ENCODE measurements around the gene DIP2C.
"Not testable (repeated sequence)": the region's sequence is repeated elsewhere in the genome, so short reads cannot be mapped to it uniquely, and the experiment has no call there.

The DIP2C gene

GRCh38 chr10:429696-430095, 259.8 kb downstream of the DIP2C start:
- FAIRE-seq = no peak

GRCh38 chr10:427761-428519, 261.5 kb downstream of the DIP2C start:
- no peak for FAIRE-seq

GRCh38 chr10:425365-425764, 264.1 kb downstream of the DIP2C start:
- not testable (repeated sequence) for FAIRE-seq

GRCh38 chr10:424724-425123, 264.7 kb downstream of the DIP2C start:
- FAIRE-seq = not testable (repeated sequence)

- no peak for FAIRE-seq
Observed at GRCh38 chr10:423178-423577, 266.3 kb downstream of the DIP2C start.

- no peak for FAIRE-seq
Observed at GRCh38 chr10:422675-423074, 266.8 kb downstream of the DIP2C start.

- FAIRE-seq = no peak
Observed at GRCh38 chr10:422241-422640, 267.2 kb downstream of the DIP2C start.

GRCh38 chr10:421170-421569, 268.3 kb downstream of the DIP2C start:
- no peak for FAIRE-seq

- FAIRE-seq = no peak
Observed at GRCh38 chr10:420154-421121, 269.0 kb downstream of the DIP2C start.

GRCh38 chr10:418894-419293, 270.6 kb downstream of the DIP2C start:
- FAIRE-seq = no peak

- no peak for FAIRE-seq
Observed at GRCh38 chr10:418226-418625, 271.2 kb downstream of the DIP2C start.

- FAIRE-seq = no peak
Observed at GRCh38 chr10:416091-416515, 273.4 kb downstream of the DIP2C start.

- no peak for FAIRE-seq
Observed at GRCh38 chr10:413662-414071, 275.8 kb downstream of the DIP2C start.

- no peak for FAIRE-seq
Observed at GRCh38 chr10:412109-412508, 277.4 kb downstream of the DIP2C start.

GRCh38 chr10:411603-412002, 277.9 kb downstream of the DIP2C start:
- no peak for FAIRE-seq

GRCh38 chr10:409408-410040, 279.9 kb downstream of the DIP2C start:
- FAIRE-seq = no peak

- FAIRE-seq = no peak
Observed at GRCh38 chr10:408236-408635, 281.2 kb downstream of the DIP2C start.

GRCh38 chr10:406976-407375, 282.5 kb downstream of the DIP2C start:
- FAIRE-seq = no peak

GRCh38 chr10:405648-406047, 283.8 kb downstream of the DIP2C start:
- FAIRE-seq = no peak

- FAIRE-seq = no peak
Observed at GRCh38 chr10:404991-405390, 284.5 kb downstream of the DIP2C start.

- no peak for FAIRE-seq
Observed at GRCh38 chr10:404346-404745, 285.1 kb downstream of the DIP2C start.

- no peak for FAIRE-seq
Observed at GRCh38 chr10:398954-399353, 290.5 kb downstream of the DIP2C start.

- FAIRE-seq = no peak
Observed at GRCh38 chr10:397321-398068, 292.0 kb downstream of the DIP2C start.

Data from TTC549 (cell line).